B cell (primary cell): ENCODE data around the gene WRAP73. TPM values are rescaled to one million over a fixed set of nuclear protein-coding genes. Genes with fewer than 3 reads are reported as not detected.
"Not testable (repeated sequence)": the region's sequence is repeated elsewhere in the genome, so short reads cannot be mapped to it uniquely, and the experiment has no call there.

Experiments used
- ATAC-seq: fragments of 200-7000 bp; cut with Tn5 transposase; one replicate; pipeline ENCODE4 v1.10.0; 2021; ENCODE audit warnings: low read depth, mild to moderate bottlenecking, moderate number of reproducible peaks, moderate library complexity
- CTCF ChIA-PET: fragments of 350-600 bp; sonication (Branson Sonifier 250); formaldehyde crosslinking; loops from one replicate; lab custom pipeline; 2021; ENCODE audit warnings: antibody characterized with exemption, inconsistent platforms; lab: Charles Lee
- POLR2A ChIA-PET: fragments of 350-600 bp; sonication (Branson Sonifier 250); formaldehyde crosslinking; loops from one replicate; lab custom pipeline; 2021; ENCODE audit warnings: antibody characterized with exemption; lab: Charles Lee
- DNase-seq: peaks from one replicate; pipeline ENCODE4 v3.0.0; 2013
- H2AFZ ChIP-seq: 2 replicates; pipeline ENCODE4 v1.6.1; 2012; ENCODE audit warnings: mild to moderate bottlenecking, low read depth, low read length; ENCODE audit not compliant: insufficient read depth, poor library complexity, severe bottlenecking
- H3K27ac ChIP-seq, 2 donors: 1 replicate in 1 of 2; 2 replicates in 1 of 2; pipeline ENCODE4 v1.5.1; 2012 to 2013; ENCODE audit warnings: low read length in 2 of 2, mild to moderate bottlenecking in 2 of 2, moderate library complexity in 1 of 2
- H3K27me3 ChIP-seq, 4 experiments: fragments of 200-600 bp in 1 of 4; sonication (generic) in 1 of 4; replicated peaks in 1 of 4; 1 replicate in 2 of 4; 2 replicates in 2 of 4; pipeline versions ENCODE4 v1.6.1 to v1.7.0; 2013 to 2016; ENCODE audit warnings: low read length in 3 of 4, mild to moderate bottlenecking in 2 of 4, mixed read lengths in 1 of 4, moderate library complexity in 1 of 4; ENCODE audit not compliant: insufficient read depth in 4 of 4, control insufficient read depth in 3 of 4; ENCODE audit errors: control extremely low read depth in 1 of 4
- H3K36me3 ChIP-seq, 2 experiments: replicated peaks in 1 of 2; 1 replicate in 1 of 2; 2 replicates in 1 of 2; pipeline versions ENCODE4 v1.6.1 to v1.7.1; 2013; ENCODE audit warnings: low read length in 1 of 2; ENCODE audit not compliant: insufficient read depth in 2 of 2, control insufficient read depth in 1 of 2; ENCODE audit errors: control extremely low read depth in 1 of 2, extremely low read depth in 1 of 2
- H3K4me1 ChIP-seq, 2 donors: fragments of 200-600 bp in 1 of 2; sonication (generic) in 1 of 2; 1 replicate in 1 of 2; 2 replicates in 1 of 2; pipeline versions ENCODE4 v1.5.1 to v1.6.1; 2013 to 2017; ENCODE audit warnings: low read length in 2 of 2; ENCODE audit not compliant: control insufficient read depth in 2 of 2, insufficient read depth in 2 of 2
- H3K4me2 ChIP-seq: replicated peaks from 2 replicates; pipeline ENCODE3; 2012; ENCODE audit warnings: mild to moderate bottlenecking, low read depth, low read length; ENCODE audit not compliant: poor library complexity, severe bottlenecking
- H3K4me3 ChIP-seq, 5 experiments: fragments of 200-600 bp in 1 of 5; sonication (generic) in 1 of 5; 1 replicate in 3 of 5; 2 replicates in 2 of 5; pipeline versions ENCODE4 v1.5.1 to v1.7.0; 2011 to 2016; ENCODE audit warnings: low read length in 4 of 5, mild to moderate bottlenecking in 4 of 5, low read depth in 2 of 5, control low read depth in 1 of 5, moderate library complexity in 1 of 5; ENCODE audit not compliant: insufficient read depth in 1 of 5; ENCODE audit errors: control extremely low read depth in 1 of 5, extremely low read depth in 1 of 5
- H3K79me2 ChIP-seq: fragments of 200-600 bp; sonication (generic); one replicate; pipeline ENCODE4 v1.6.0; 2016; ENCODE audit warnings: low read length; ENCODE audit not compliant: control insufficient read depth, insufficient read depth
- H3K9ac ChIP-seq: fragments of 200-600 bp; sonication (generic); 2 replicates; pipeline ENCODE4 v1.6.1; 2017; ENCODE audit warnings: mild to moderate bottlenecking, low read length, moderate library complexity
- H3K9me3 ChIP-seq, 3 donors: one replicate each; pipeline versions ENCODE4 v1.6.1 to v1.7.1; 2013; ENCODE audit warnings: low read length in 2 of 3; ENCODE audit not compliant: control insufficient read depth in 2 of 3, insufficient read depth in 1 of 3; ENCODE audit errors: control extremely low read depth in 1 of 3
- H4K20me1 ChIP-seq: 2 replicates; pipeline ENCODE4 v1.6.0; 2012; ENCODE audit warnings: mild to moderate bottlenecking, low read length; ENCODE audit not compliant: insufficient read depth, control insufficient read depth, poor library complexity, severe bottlenecking
- H3K27ac Mint-ChIP-seq: one replicate; pipeline ENCODE4 v1.8.0; 2021; ENCODE audit warnings: mixed read lengths
- H3K27me3 Mint-ChIP-seq: one replicate; pipeline ENCODE4 v1.8.0; 2021; ENCODE audit warnings: mixed read lengths
- H3K4me1 Mint-ChIP-seq: one replicate; pipeline ENCODE4 v1.8.0; 2021; ENCODE audit warnings: mixed read lengths
- H3K4me3 Mint-ChIP-seq: one replicate; pipeline ENCODE4 v1.8.0; 2021; ENCODE audit warnings: mixed read lengths
- H3K9me3 Mint-ChIP-seq: one replicate; pipeline ENCODE4 v1.8.0; 2022; ENCODE audit warnings: mixed read lengths; ENCODE audit not compliant: insufficient read depth
- CTCF ChIP-seq: fragments of 200-600 bp; IDR thresholded peaks from one replicate; pipeline ENCODE4 v1.8.0; 2022; ENCODE audit warnings: antibody characterized with exemption, mild to moderate bottlenecking
- WGBS: methylation state at CpG from one replicate; pipeline ENCODE4 v1.1.5; 2013; ENCODE audit warnings: missing lambda C conversion rate; ENCODE audit not compliant: insufficient coverage; 5-methylcytosine and 5-hydroxymethylcytosine counted together
- intact Hi-C: fragments of 100-400 bp; cut with micrococcal nuclease; formaldehyde crosslinking; loops from one replicate; pipeline ENCODE4 v1.10.0; 2022
- polyA plus RNA-seq: library from polyadenylated mRNA; depleted of rRNA; stranded (reverse); fragments of >200 nt; gene quantifications from 2 replicates; pipeline ENCODE4 v1.2.3, GENCODE V29; 2012
- total RNA-seq, 2 donors: library from RNA; stranded (reverse); fragments of 120-200 nt in 1 of 2; gene quantifications; 1 replicate in 1 of 2; 2 replicates in 1 of 2; pipeline versions ENCODE4 v1.2.3 to v1.2.4, GENCODE V29; 2013 to 2022

Gene WRAP73
- total and polyA plus RNA-seq, 2 donors (not counting 1 experiment from before 2014, with no cell fraction given), result 37.1 to 68.5 TPM

- Histone ChIP-seq H3K79me2 (no peaks in the 10 kb centered on the region), H3K36me3 (no peaks in the 10 kb centered on the region), H2AFZ (no peak overlapping the region), H3K27ac (no peak overlapping the region), H3K9ac (no peak overlapping the region), H3K4me3 (no peak overlapping the region), H3K27me3 (peaks cover 0 to 3% (median 0%) of the 10 kb centered on the region in 4 experiments), H4K20me1 (no peaks in the 10 kb centered on the region), H3K4me1 (no peaks in the 10 kb centered on the region), H3K9me3 (no peaks in the 10 kb centered on the region), H3K4me2 (no peak overlapping the region)
- ChIA-PET CTCF (no interaction called here), POLR2A (no interaction called here)
- no peaks in the 10 kb centered on the region for H3K9me3 Mint-ChIP-seq
- no peak overlapping the region for H3K4me3 Mint-ChIP-seq
- 89% methylated on average over 19 of the region's 19 CpGs for WGBS
- no peaks in the 10 kb centered on the region for H3K4me1 Mint-ChIP-seq
- no peak for TF ChIP-seq CTCF
- intact Hi-C loops, result no loop called here
- ATAC-seq, result no peak
- DNase-seq, result no peak
- H3K27me3 Mint-ChIP-seq, result no peaks in the 10 kb centered on the region
- H3K27ac Mint-ChIP-seq, result no peak overlapping the region
Observed at GRCh38 chr1:3585940-3586568, 63.8 kb downstream of the WRAP73 start.

- H3K79me2 ChIP-seq, H3K4me3 Mint-ChIP-seq, H3K36me3 ChIP-seq, intact Hi-C loops, H3K4me2 ChIP-seq, H3K27me3 Mint-ChIP-seq, H4K20me1 ChIP-seq, H3K27ac ChIP-seq, POLR2A ChIA-PET, H3K27me3 ChIP-seq, H3K9me3 ChIP-seq, H3K4me3 ChIP-seq, H2AFZ ChIP-seq, H3K9ac ChIP-seq, ATAC-seq, H3K27ac Mint-ChIP-seq, H3K4me1 Mint-ChIP-seq, H3K9me3 Mint-ChIP-seq, CTCF ChIA-PET, H3K4me1 ChIP-seq, DNase-seq: not testable (repeated sequence)
- WGBS, result 79% methylated on average over 6 of the region's 6 CpGs
Observed at GRCh38 chr1:3585353-3585868, 64.5 kb downstream of the WRAP73 start.
